Testis (tissue), 3 donors: ENCODE measurements around the gene CFAP61. TPM values are rescaled to one million over a fixed set of nuclear protein-coding genes. Genes with fewer than 3 reads are reported as not detected.

Experiments used
- DNase-seq: peaks from one replicate; pipeline ENCODE4 v3.0.0-alpha.2; 2019
- H3K27ac ChIP-seq, 2 donors: fragments of 200-600 bp; sonication (generic); one replicate each; pipeline ENCODE4 v1.5.1; 2019
- H3K27me3 ChIP-seq: fragments of 200-600 bp; sonication (generic); one replicate; pipeline ENCODE4 v1.5.1; 2019
- H3K36me3 ChIP-seq: fragments of 200-600 bp; sonication (generic); one replicate; pipeline ENCODE4 v1.5.1; 2017; ENCODE audit warnings: low read depth; ENCODE audit errors: missing control alignments
- H3K4me1 ChIP-seq: fragments of 200-600 bp; sonication (generic); one replicate; pipeline ENCODE4 v1.5.1; 2019
- H3K4me3 ChIP-seq, 2 donors: fragments of 200-600 bp; sonication (generic); one replicate each; pipeline ENCODE4 v1.5.1; 2017 to 2019
- H3K9me3 ChIP-seq: fragments of 200-600 bp; sonication (generic); one replicate; pipeline ENCODE4 v1.5.1; 2017
- POLR2A ChIP-seq: fragments of 450-650 bp; IDR thresholded peaks from one replicate; pipeline ENCODE4 v1.6.1; 2017; ENCODE audit warnings: antibody characterized with exemption, mild to moderate bottlenecking, moderate library complexity
- WGBS, 2 donors: methylation state at CpG; one replicate each; pipeline ENCODE4 v1.1.5; 2018; 5-methylcytosine and 5-hydroxymethylcytosine counted together
- intact Hi-C: fragments of 100-400 bp; cut with DNase I; formaldehyde crosslinking; loops from one replicate; pipeline ENCODE4 v1.15.1; 2023; ENCODE audit warnings: low total_unique reads
- polyA plus RNA-seq: library from polyadenylated mRNA; stranded (reverse); fragments of 350-450 nt; fragmentation: Illumina TruSeq; extraction: RNeasy Lipid Tissue Mini Kit (QIAGEN cat#74804); gene quantifications from one replicate; pipeline ENCODE4 v1.2.3, GENCODE V29; 2014; ENCODE audit warnings: low read depth, low replicate concordance; ENCODE audit not compliant: insufficient read depth
- total RNA-seq, 2 donors: library from RNA; depleted of rRNA; stranded (reverse); fragments of >200 nt; gene quantifications; one replicate each; pipeline ENCODE4 v1.2.3, GENCODE V29; 2016
- TF ChIP-seq, protein P1 (sequence below), 3 experiments: fragments of 450-650 bp in 2 of 3; fragments of 200-600 bp in 1 of 3; sonication (generic) in 1 of 3; IDR thresholded peaks; one replicate each; pipeline ENCODE4 v1.5.1; 2016 to 2019; ENCODE audit warnings: antibody characterized with exemption in 3 of 3, mild to moderate bottlenecking in 2 of 3, moderate library complexity in 1 of 3

Gene CFAP61
- total and polyA plus RNA-seq, 3 donors from 2014 or later = 21.4 to 76.0 (median 27.3) TPM

DNA sequence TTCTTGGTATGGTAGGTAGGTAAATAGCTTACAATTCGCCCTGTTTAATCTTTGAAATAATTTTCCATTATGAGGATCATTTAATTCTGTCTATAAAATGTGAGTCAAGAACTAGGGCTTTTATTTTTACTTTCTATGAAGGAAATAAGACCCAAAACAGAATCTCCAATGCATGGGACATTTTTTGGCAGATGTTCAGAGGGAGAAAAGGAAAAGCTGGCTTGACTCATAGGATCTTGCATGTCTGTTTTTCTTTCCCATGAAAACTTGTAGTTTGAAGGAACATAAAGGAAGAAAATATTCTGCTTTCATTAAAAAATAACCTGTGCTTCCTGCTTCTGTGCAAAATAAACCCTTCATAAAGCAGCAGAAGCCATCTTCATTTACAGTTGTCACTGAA, 172.5 kb downstream of the CFAP61 start:
- 77 to 78% methylated on average over 1 of the region's 1 CpG for WGBS, 2 donors
- TF ChIP-seq POLR2A = no peak
- TF ChIP-seq, protein P1, sequence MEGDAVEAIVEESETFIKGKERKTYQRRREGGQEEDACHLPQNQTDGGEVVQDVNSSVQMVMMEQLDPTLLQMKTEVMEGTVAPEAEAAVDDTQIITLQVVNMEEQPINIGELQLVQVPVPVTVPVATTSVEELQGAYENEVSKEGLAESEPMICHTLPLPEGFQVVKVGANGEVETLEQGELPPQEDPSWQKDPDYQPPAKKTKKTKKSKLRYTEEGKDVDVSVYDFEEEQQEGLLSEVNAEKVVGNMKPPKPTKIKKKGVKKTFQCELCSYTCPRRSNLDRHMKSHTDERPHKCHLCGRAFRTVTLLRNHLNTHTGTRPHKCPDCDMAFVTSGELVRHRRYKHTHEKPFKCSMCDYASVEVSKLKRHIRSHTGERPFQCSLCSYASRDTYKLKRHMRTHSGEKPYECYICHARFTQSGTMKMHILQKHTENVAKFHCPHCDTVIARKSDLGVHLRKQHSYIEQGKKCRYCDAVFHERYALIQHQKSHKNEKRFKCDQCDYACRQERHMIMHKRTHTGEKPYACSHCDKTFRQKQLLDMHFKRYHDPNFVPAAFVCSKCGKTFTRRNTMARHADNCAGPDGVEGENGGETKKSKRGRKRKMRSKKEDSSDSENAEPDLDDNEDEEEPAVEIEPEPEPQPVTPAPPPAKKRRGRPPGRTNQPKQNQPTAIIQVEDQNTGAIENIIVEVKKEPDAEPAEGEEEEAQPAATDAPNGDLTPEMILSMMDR (IDR thresholded peaks at IDR 0.05) = no peak

DNA sequence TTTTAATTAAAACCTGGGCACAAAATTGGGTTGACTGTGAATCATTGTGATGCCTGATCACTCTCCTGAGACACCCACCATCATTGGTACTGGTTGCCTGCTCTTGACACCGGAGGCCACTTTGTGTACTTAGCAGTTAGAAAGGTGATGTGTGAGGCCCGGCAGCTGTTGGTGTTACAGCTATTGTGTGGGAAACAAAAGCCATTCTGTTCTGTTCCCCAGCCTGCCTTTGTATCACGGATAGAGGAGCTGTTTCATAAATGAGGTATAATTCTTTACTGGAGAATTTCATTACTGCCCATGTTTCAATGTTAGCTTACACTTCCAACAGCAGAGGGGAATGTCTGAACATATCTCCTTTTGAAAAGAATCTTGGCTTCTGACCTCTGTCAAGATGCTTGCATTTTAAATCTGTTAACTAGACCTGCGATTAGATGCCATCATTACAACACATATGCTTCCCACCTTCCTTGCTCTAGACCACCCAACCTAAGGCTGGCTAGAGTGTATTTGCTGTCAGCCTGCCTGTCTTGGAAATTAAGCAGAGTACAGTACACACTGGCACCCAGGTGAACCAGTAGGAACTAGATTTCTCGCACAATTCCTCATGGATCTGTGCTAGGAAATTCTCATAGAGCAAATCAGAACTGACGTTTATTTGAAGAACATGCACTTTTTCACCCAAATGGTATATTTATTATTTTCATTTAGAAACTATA, 173.2 kb downstream of the CFAP61 start:
- 69 to 78% methylated on average over 6 of the region's 6 CpGs for WGBS, 2 donors
- Histone ChIP-seq H3K4me3 (no peak overlapping the region), H3K36me3 (no peaks in the 10 kb centered on the region), H3K27me3 (no peaks in the 10 kb centered on the region), H3K27ac (no peak overlapping the region), H3K9me3 (no peaks in the 10 kb centered on the region), H3K4me1 (no peaks in the 10 kb centered on the region)
- TF ChIP-seq, protein P1 (IDR thresholded peaks at IDR 0.05) = no peak
- TF ChIP-seq POLR2A = no peak
- intact Hi-C loops = no loop called here
- DNase-seq = no peak

More for the DNA sequence above, 172.5 kb downstream of the CFAP61 start:
- Histone ChIP-seq H3K36me3 (no peaks in the 10 kb centered on the region), H3K27ac (no peak overlapping the region), H3K27me3 (no peaks in the 10 kb centered on the region), H3K4me3 (no peak overlapping the region), H3K4me1 (no peaks in the 10 kb centered on the region), H3K9me3 (no peaks in the 10 kb centered on the region)
- intact Hi-C loops = no loop called here
- no peak for DNase-seq

DNA sequence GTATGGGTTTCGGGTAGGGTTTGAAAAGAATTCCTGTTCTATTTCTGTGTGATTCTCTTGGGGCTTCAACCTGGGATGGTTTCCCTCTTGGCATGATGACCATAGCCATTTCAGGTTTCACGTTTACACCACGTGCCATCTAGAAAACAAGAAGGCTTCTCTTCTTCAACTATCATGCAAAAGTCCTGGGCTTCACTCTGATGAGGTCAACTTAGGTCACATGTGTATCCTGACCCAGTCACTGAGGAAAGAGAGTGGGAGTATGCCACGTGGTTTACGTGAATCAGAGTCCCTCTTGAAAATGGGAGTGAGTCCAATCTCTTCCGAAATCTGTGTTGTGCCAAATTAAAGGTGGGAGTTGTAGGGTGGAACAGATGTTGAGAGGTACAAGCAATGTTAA, 174.2 kb downstream of the CFAP61 start:
- Histone ChIP-seq H3K27ac (no peak overlapping the region), H3K9me3 (no peaks in the 10 kb centered on the region), H3K27me3 (no peaks in the 10 kb centered on the region), H3K36me3 (no peaks in the 10 kb centered on the region), H3K4me3 (no peak overlapping the region), H3K4me1 (no peaks in the 10 kb centered on the region)
- TF ChIP-seq POLR2A = no peak
- TF ChIP-seq, protein P1 (IDR thresholded peaks at IDR 0.05) = no peak
- WGBS, 2 donors = 75 to 84% methylated on average over 6 of the region's 6 CpGs
- intact Hi-C loops = no loop called here
- DNase-seq = no peak

DNA sequence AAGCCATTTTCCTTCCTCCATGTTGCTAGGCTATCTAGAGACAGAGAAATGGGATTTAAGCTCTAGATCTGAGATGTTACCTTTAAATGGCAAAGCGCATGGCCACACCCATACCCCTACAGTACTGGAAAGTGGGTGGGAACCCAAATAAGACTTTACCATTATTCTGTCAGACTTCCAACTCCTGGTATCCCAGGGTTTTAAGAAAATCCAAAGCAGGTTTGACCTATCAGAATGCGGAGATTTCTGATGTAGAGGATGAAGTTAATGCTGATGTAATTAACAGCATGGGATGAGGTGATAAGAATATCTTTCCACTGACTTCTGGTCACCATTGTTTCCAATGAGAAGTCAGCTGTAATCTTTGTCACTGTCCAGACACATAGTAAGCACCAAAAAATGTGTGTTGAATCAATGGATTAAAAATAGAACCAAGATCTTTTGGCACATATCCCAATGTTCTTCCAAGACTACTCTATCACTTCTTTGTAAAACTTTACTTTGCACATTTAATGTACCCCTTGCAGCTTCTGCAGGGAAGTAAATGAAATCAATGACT, 174.8 kb downstream of the CFAP61 start:
- Histone ChIP-seq H3K36me3 (no peaks in the 10 kb centered on the region), H3K4me3 (no peak overlapping the region), H3K9me3 (no peaks in the 10 kb centered on the region), H3K4me1 (no peaks in the 10 kb centered on the region), H3K27ac (no peak overlapping the region), H3K27me3 (no peaks in the 10 kb centered on the region)
- intact Hi-C loops = no loop called here
- TF ChIP-seq, protein P1 (IDR thresholded peaks at IDR 0.05) = no peak
- TF ChIP-seq POLR2A = no peak
- DNase-seq = no peak
- 95 to 100% methylated on average over 2 of the region's 2 CpGs for WGBS, 2 donors

DNA sequence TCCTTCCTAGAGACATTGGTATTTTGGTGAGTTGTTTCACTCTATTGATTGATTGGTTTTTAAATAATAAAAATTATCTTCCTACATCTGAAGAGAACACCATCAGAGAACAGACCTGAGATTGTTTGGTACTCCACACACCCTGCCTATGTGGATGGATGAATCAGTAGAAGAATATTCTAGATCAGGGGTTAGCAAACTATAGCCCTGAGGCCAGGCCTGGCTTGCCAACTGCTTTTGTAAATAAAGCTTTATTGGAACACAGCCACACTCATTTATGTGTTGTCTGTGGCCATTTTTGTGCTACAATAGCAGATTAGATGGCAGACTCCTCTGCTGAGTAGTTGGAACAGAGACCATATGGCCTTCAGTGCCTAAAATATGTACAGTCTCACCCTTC, 176.0 kb downstream of the CFAP61 start:
- TF ChIP-seq, protein P1 (IDR thresholded peaks at IDR 0.05) = no peak
- Histone ChIP-seq H3K4me1 (no peaks in the 10 kb centered on the region), H3K27me3 (no peaks in the 10 kb centered on the region), H3K4me3 (no peak overlapping the region), H3K27ac (no peak overlapping the region), H3K36me3 (no peaks in the 10 kb centered on the region), H3K9me3 (no peaks in the 10 kb centered on the region)
- no peak for DNase-seq
- intact Hi-C loops = no loop called here
